Activated CD8-positive, alpha-beta T cell treated with anti-CD3 and anti-CD28 coated beads, Interleukin-2, amount 10 ng/mL, durations not matched to agents 7 days and 5 days (primary cell): Measurements from ENCODE around the gene UQCRC2. TPM values are rescaled to one million over a fixed set of nuclear protein-coding genes. Genes with fewer than 3 reads are reported as not detected.
"Not testable (repeated sequence)": the region's sequence is repeated elsewhere in the genome, so short reads cannot be mapped to it uniquely, and the experiment has no call there.

Experiments
- ATAC-seq: fragments of 150-1000 bp; cut with Tn5 transposase; one replicate; pipeline ENCODE4 v1.10.0; 2021; ENCODE audit warnings: moderate library complexity
- CTCF ChIA-PET: fragments of 350-600 bp; sonication (Branson Sonifier 250); formaldehyde crosslinking; loops from one replicate; lab custom pipeline; 2021; ENCODE audit warnings: antibody characterized with exemption; lab: Charles Lee
- POLR2A ChIA-PET: fragments of 350-600 bp; sonication (Branson Sonifier 250); formaldehyde crosslinking; loops from one replicate; lab custom pipeline; 2021; ENCODE audit warnings: antibody characterized with exemption; lab: Charles Lee
- DNase-seq: peaks from one replicate; pipeline ENCODE4 v3.0.0-alpha.2; 2020
- H3K27ac Mint-ChIP-seq: one replicate; pipeline ENCODE4 v1.8.0; 2021; ENCODE audit warnings: mild to moderate bottlenecking, mixed read lengths
- H3K27me3 Mint-ChIP-seq: one replicate; pipeline ENCODE4 v1.8.0; 2021; ENCODE audit warnings: low read depth, mixed read lengths
- H3K36me3 Mint-ChIP-seq: one replicate; pipeline ENCODE4 v1.8.0; 2021; ENCODE audit warnings: low read depth, mixed read lengths
- H3K4me1 Mint-ChIP-seq: one replicate; pipeline ENCODE4 v1.8.0; 2021; ENCODE audit warnings: low read depth, mixed read lengths
- H3K4me3 Mint-ChIP-seq: one replicate; pipeline ENCODE4 v1.8.0; 2021; ENCODE audit warnings: mild to moderate bottlenecking, mixed read lengths
- H3K9me3 Mint-ChIP-seq: one replicate; pipeline ENCODE4 v1.8.0; 2022; ENCODE audit warnings: mixed read lengths; ENCODE audit not compliant: insufficient read depth
- total RNA-seq, 2 experiments: library from RNA; stranded (reverse); gene quantifications; one replicate each; pipeline ENCODE4 v1.2.3, GENCODE V29; 2021

The UQCRC2 gene
- total RNA-seq: 100 to 1,000 TPM; 231 to 238 TPM

DNA sequence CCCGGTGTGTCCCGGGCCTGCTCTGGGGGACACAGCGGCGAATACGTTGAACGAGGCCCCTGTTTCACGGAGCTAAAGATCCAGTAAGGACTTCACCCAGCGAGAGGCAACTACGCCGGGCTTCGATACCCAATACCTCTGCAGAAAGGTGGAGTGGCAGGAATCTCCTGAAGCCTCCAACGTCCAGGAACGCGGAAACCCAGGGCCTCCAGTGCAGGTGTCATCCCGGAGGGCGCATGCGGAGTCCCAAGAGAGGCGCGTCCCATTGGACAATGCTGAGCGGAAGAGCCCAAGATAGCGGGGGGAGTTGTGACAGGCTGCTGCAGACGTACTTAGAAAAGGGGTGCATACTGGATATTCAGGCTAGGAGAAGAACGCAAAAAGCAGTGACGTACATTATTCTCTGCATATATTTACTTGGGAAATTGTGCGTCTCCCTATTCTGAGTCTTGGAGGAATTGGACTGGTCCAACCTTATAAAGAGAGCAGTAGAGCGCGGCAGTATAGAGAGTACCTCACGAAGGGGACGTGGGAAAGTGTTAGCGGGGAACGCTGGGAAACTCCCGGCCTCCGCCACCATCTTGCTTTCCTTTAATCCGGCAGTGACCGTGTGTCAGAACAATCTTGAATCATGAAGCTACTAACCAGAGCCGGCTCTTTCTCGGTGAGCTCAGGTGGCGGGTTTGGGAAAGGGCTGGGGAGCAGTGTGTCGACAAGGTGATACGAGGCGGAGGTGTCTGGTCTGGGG lies at the start of gene UQCRC2:
TSS of gene UQCRC2 (plus strand) at position 569 of the 748 bp plus-strand sequence. CDS start at position 632, 63 bp downstream.
- peak within 1 kb of the TSS; percentile 99 for H3K27ac Mint-ChIP-seq
- H3K36me3 Mint-ChIP-seq: peaks cover 28% of the 10 kb centered on the region
- ChIA-PET POLR2A (interaction anchor here (0.6 to 2.3 kb wide), 7 partner anchors 9 to 253 kb away, joined by 3 to 17 read pairs (median 3); partner anchors contain the start of gene EEF2K), CTCF (interaction anchor here (1.0 to 3.5 kb wide), 5 partner anchors 30 to 296 kb away, joined by 3 to 41 read pairs (median 13); no protein-coding TSS in a partner anchor)
- ATAC-seq: peak; percentile 94
- H3K4me1 Mint-ChIP-seq: peaks cover 52% of the 10 kb centered on the region
- H3K27me3 Mint-ChIP-seq: no peaks in the 10 kb centered on the region
- peak; percentile 90 for DNase-seq
- peak within 1 kb of the TSS; percentile 94 for H3K4me3 Mint-ChIP-seq
- no peaks in the 10 kb centered on the region for H3K9me3 Mint-ChIP-seq

DNA sequence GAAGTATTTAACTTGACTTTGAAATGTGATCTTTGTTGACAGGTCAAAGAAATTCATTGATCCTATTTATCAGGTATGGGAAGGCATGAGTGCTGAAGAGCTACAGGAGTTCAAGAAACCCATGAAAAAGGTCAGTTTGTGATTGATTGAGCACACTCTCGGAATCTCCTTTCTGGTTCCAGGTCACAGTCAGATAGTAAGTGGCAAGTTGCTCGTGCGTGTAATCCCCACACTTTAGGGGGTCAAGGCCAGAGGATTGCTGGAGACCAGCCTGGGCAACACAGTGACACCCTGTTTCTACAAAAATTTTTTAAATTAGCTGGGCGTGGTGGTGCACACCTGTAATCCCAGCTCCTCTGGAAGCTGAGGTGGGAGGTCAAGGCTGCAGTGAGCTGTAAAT lies 20.5 kb upstream of the UQCRC2 start:
- POLR2A ChIA-PET, ATAC-seq, H3K36me3 Mint-ChIP-seq, H3K4me3 Mint-ChIP-seq, CTCF ChIA-PET, H3K27ac Mint-ChIP-seq, H3K9me3 Mint-ChIP-seq, H3K27me3 Mint-ChIP-seq: not testable (repeated sequence)
- H3K4me1 Mint-ChIP-seq: peaks cover 12% of the 10 kb centered on the region
- peak; percentile 10 for DNase-seq

- H3K36me3 Mint-ChIP-seq, H3K27me3 Mint-ChIP-seq, H3K4me3 Mint-ChIP-seq, H3K27ac Mint-ChIP-seq, H3K9me3 Mint-ChIP-seq, DNase-seq, POLR2A ChIA-PET, CTCF ChIA-PET, ATAC-seq: not testable (repeated sequence)
- H3K4me1 Mint-ChIP-seq: peaks cover 12% of the 10 kb centered on the region
Measured at GRCh38 chr16:21933316-21933715, 19.8 kb upstream of the UQCRC2 start.

GRCh38 chr16:21933790-21934189 lies 19.4 kb upstream of the UQCRC2 start:
- H3K27me3 Mint-ChIP-seq, ATAC-seq, DNase-seq, H3K4me3 Mint-ChIP-seq, CTCF ChIA-PET, H3K36me3 Mint-ChIP-seq, H3K9me3 Mint-ChIP-seq, POLR2A ChIA-PET, H3K27ac Mint-ChIP-seq: not testable (repeated sequence)
- peaks cover 12% of the 10 kb centered on the region for H3K4me1 Mint-ChIP-seq

GRCh38 chr16:21936216-21936615 lies 16.9 kb upstream of the UQCRC2 start:
- DNase-seq, POLR2A ChIA-PET, H3K27ac Mint-ChIP-seq, CTCF ChIA-PET, H3K36me3 Mint-ChIP-seq, H3K27me3 Mint-ChIP-seq, H3K9me3 Mint-ChIP-seq, H3K4me3 Mint-ChIP-seq, ATAC-seq: not testable (repeated sequence)
- H3K4me1 Mint-ChIP-seq: peaks cover 12% of the 10 kb centered on the region

- ChIA-PET POLR2A (no interaction called here), CTCF (no interaction called here)
- DNase-seq (no peak), ATAC-seq (no peak)
- Mint-ChIP-seq H3K27me3 (peaks cover 2% of the 10 kb centered on the region), H3K4me1 (peaks cover 12% of the 10 kb centered on the region), H3K4me3 (no peak overlapping the region), H3K27ac (no peak overlapping the region), H3K9me3 (no peaks in the 10 kb centered on the region), H3K36me3 (no peaks in the 10 kb centered on the region)
Measured at GRCh38 chr16:21937336-21937829, 15.8 kb upstream of the UQCRC2 start.

DNA sequence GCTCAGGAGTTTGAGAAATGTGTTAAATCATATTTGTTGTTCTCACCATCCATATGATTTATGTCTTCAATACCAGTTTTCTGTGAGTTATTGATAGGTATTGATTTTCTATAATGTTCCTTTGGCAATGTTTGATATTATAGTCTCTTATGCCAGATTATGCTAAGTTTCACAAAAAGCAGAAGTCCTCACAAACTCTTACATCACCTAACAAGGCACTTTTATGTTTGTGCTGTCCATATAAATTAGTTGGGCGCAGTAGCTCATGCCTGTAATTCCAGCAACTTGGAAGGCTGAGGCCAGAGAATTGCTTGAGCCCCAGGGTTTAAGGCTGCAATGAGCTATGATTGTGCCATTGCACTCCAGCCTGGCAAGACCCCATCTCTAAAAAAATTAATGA lies 12.6 kb upstream of the UQCRC2 start:
- DNase-seq (no peak), ATAC-seq (no peak)
- Mint-ChIP-seq H3K4me1 (peaks cover 7% of the 10 kb centered on the region), H3K4me3 (no peak overlapping the region), H3K36me3 (no peaks in the 10 kb centered on the region), H3K27me3 (peaks cover 2% of the 10 kb centered on the region), H3K9me3 (no peaks in the 10 kb centered on the region), H3K27ac (no peak overlapping the region)
- POLR2A ChIA-PET: no interaction called here
- CTCF ChIA-PET: interaction anchor here (1.0 kb wide), 2 partner anchors 10 to 137 kb away, joined by 3 to 5 read pairs; no protein-coding TSS in a partner anchor

DNA sequence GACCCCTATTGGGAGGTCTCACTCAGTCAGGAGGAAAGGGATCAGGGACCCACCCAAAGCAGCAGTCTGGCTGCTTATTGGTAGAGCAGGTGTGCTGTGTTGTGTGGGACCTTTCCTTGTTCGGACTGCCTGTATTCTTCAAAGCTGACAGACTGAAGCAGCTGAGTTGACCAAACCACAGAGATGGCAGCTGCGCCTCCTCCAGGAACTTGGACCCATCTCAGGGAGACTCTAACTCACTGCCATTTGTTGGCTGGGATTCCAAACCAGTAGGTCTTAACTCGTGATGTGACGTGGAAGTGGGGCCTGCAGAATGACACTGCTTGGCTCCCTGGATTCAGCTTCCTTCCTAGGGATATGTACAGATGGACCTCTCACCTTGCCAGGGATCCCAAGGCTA lies 9.6 kb upstream of the UQCRC2 start:
- Mint-ChIP-seq H3K27ac (no peak overlapping the region), H3K4me3 (no peak overlapping the region), H3K36me3 (no peaks in the 10 kb centered on the region), H3K27me3 (no peaks in the 10 kb centered on the region), H3K9me3 (no peaks in the 10 kb centered on the region), H3K4me1 (peaks cover 2% of the 10 kb centered on the region)
- ATAC-seq (no peak), DNase-seq (no peak)
- ChIA-PET POLR2A (no interaction called here), CTCF (interaction anchor here (1.0 to 1.7 kb wide), 2 partner anchors 156 to 245 kb away, joined by 3 read pairs; no protein-coding TSS in a partner anchor)

- Mint-ChIP-seq H3K4me1 (peaks cover 24% of the 10 kb centered on the region), H3K27ac (no peak overlapping the region), H3K27me3 (no peaks in the 10 kb centered on the region), H3K4me3 (no peak overlapping the region), H3K36me3 (peaks cover 6% of the 10 kb centered on the region), H3K9me3 (no peaks in the 10 kb centered on the region)
- ChIA-PET CTCF (interaction anchor here (1.1 kb wide), 3 partner anchors 12 to 241 kb away, joined by 3 to 6 read pairs (median 3); no protein-coding TSS in a partner anchor), POLR2A (no interaction called here)
- ATAC-seq: no peak
- DNase-seq: no peak
Measured at GRCh38 chr16:21946889-21947635, 6.1 kb upstream of the UQCRC2 start.

GRCh38 chr16:21949713-21950260 lies 3.4 kb upstream of the UQCRC2 start:
- DNase-seq (no peak), ATAC-seq (no peak)
- ChIA-PET CTCF (interaction anchor here (0.8 to 1.1 kb wide), 3 partner anchors 8 to 149 kb away, joined by 3 to 5 read pairs (median 3); no protein-coding TSS in a partner anchor), POLR2A (no interaction called here)
- Mint-ChIP-seq H3K36me3 (peaks cover 6% of the 10 kb centered on the region), H3K9me3 (no peaks in the 10 kb centered on the region), H3K4me1 (peaks cover 34% of the 10 kb centered on the region), H3K27ac (no peak overlapping the region), H3K4me3 (no peak overlapping the region), H3K27me3 (no peaks in the 10 kb centered on the region)

DNA sequence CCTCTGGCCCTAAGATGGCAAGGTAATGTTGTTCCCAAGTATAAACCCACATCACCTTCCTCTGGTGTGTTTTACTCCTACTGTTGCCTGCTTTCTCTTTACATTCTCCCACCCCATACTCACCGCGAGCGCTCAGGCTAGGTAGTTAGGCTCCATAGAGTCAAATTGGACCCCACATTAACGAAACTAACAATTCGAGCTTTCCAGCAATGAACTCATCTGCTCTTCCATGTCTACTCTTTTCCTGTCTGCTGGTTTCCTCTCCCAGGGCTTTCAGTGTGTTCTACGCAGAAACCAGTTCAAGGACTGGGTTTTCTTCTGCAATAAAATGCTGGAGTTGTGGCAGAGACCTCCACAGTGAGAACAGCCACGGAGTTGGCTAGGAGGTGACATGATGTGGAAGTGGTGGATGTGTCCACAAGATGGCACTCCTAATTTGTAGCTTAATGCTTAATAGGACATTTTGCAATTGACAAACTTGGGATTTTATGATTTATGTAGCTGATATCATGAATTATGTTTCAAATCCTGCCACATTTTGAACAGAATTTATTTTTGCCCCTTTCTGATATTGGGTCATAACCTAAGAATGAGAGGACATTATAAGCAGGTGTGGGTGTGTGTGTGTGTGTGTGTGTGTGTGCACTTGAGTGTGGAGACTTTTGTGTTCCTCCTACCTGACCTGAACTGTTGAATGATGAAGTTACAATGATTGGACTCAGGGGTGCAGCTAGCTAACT lies 2.2 kb upstream of the UQCRC2 start:
- Mint-ChIP-seq H3K4me3 (peak overlapping the region; percentile 37), H3K36me3 (peaks cover 9% of the 10 kb centered on the region), H3K27ac (peak overlapping the region; percentile 58), H3K9me3 (no peaks in the 10 kb centered on the region), H3K4me1 (peaks cover 41% of the 10 kb centered on the region), H3K27me3 (no peaks in the 10 kb centered on the region)
- POLR2A ChIA-PET: no interaction called here
- DNase-seq (peak; percentile 40), ATAC-seq (no peak)
- CTCF ChIA-PET: interaction anchor here (0.8 to 3.5 kb wide), 10 partner anchors 9 to 294 kb away, joined by 3 to 41 read pairs (median 6); partner anchors contain the start of gene PDZD9
